ENCODE measurements around the gene NCOR2. TPM values are rescaled to one million over a fixed set of nuclear protein-coding genes. Genes with fewer than 3 reads are reported as not detected.

Gene NCOR2
- total and polyA plus RNA-seq, 8 donors: 27.2 to 292 (median 83.5) TPM

GRCh38 chr12:124571556-124571955 lies 4.1 kb upstream of the NCOR2 start:
- no peak for DNase-seq
- Histone ChIP-seq H3K27me3 (no peaks in the 10 kb centered on the region), H3K27ac (no peak overlapping the region), H3K9me3 (peaks cover 0 to 2% (median under 1%) of the 10 kb centered on the region in 4 donors), H3K4me3 (no peak overlapping the region), H3K36me3 (no peaks in the 10 kb centered on the region), H3K4me1 (peaks cover 17 to 38% (median 26%) of the 10 kb centered on the region in 4 donors)
- WGBS, 5 donors: 89 to 100% (median 96%) methylated on average over 2 of the region's 2 CpGs
- TF ChIP-seq CTCF (IDR thresholded peaks at IDR 0.05): no peak
- no peak for TF ChIP-seq EP300 (IDR thresholded peaks at IDR 0.05)
- intact Hi-C loops (cut with DNase I; ENCODE audit: low total_unique reads): no loop called here

GRCh38 chr12:124570810-124571209 lies 3.4 kb upstream of the NCOR2 start:
- intact Hi-C loops (cut with DNase I; ENCODE audit: low total_unique reads): no loop called here
- TF ChIP-seq EP300 (IDR thresholded peaks at IDR 0.05) (no peak), POLR2A (IDR thresholded peaks at IDR 0.05) (no peak), CTCF (IDR thresholded peaks at IDR 0.05) (no peak)
- no peak overlapping the region for H3K27ac ChIP-seq

GRCh38 chr12:124569375-124570148 lies 2.1 kb upstream of the NCOR2 start:
- Histone ChIP-seq H3K4me3 (no peak overlapping the region), H3K27me3 (no peaks in the 10 kb centered on the region), H3K9me3 (no peaks in the 10 kb centered on the region), H3K36me3 (no peaks in the 10 kb centered on the region), H3K27ac (peak overlapping the region in 4 of 5 donors; percentile 81 to 99 (median 92)), H3K4me1 (peaks cover 32 to 56% (median 43%) of the 10 kb centered on the region in 4 donors)
- WGBS, 5 donors: 68 to 86% (median 82%) methylated on average over 17 of the region's 17 CpGs
- TF ChIP-seq POLR2A (IDR thresholded peaks at IDR 0.05) (no peak), POLR2AphosphoS5 (IDR thresholded peaks at IDR 0.05) (no peak), CTCF (IDR thresholded peaks at IDR 0.05) (no peak), EP300 (IDR thresholded peaks at IDR 0.05) (no peak)
- no peak for DNase-seq
- intact Hi-C loops (cut with DNase I; ENCODE audit: low total_unique reads): loop anchor here (10.0 kb wide), 1 partner anchor 65 kb away; no protein-coding TSS in a partner anchor

More at GRCh38 chr12:124570810-124571209, 3.4 kb upstream of the NCOR2 start:
- no peaks in the 10 kb centered on the region for H3K36me3 ChIP-seq
- no peaks in the 10 kb centered on the region for H3K27me3 ChIP-seq
- peaks cover 20 to 44% (median 31%) of the 10 kb centered on the region in 4 donors for H3K4me1 ChIP-seq
- no peaks in the 10 kb centered on the region for H3K9me3 ChIP-seq
- no peak for DNase-seq
- H3K4me3 ChIP-seq: no peak overlapping the region
- 93 to 100% (median 94%) methylated on average over 1 of the region's 1 CpG for WGBS, 5 donors

GRCh38 chr12:124568431-124569374 lies 1.3 kb upstream of the NCOR2 start:
- Histone ChIP-seq H3K9me3 (no peaks in the 10 kb centered on the region), H3K4me1 (peaks cover 40 to 58% (median 50%) of the 10 kb centered on the region in 4 donors), H3K27ac (peak overlapping the region; percentile 72 to 99 (median 86)), H3K27me3 (no peaks in the 10 kb centered on the region), H3K4me3 (peak overlapping the region in 2 of 4 donors; percentile 36 to 92), H3K36me3 (no peaks in the 10 kb centered on the region)
- WGBS, 5 donors: 25 to 48% (median 41%) methylated on average over 19 to 28 of the region's 28 CpGs
- TF ChIP-seq POLR2A (IDR thresholded peaks at IDR 0.05) (no peak), CTCF (IDR thresholded peaks at IDR 0.05) (peak in 4 of 7 experiments; percentile 15 to 48 (median 29)), EP300 (IDR thresholded peaks at IDR 0.05) (no peak), POLR2AphosphoS5 (IDR thresholded peaks at IDR 0.05) (peak in 2 of 3 donors; percentile 21 to 37)
- DNase-seq: peak; percentile 44 to 90
- intact Hi-C loops (cut with DNase I; ENCODE audit: low total_unique reads): loop anchor here (10.0 kb wide), 1 partner anchor 64 kb away; no protein-coding TSS in a partner anchor
